Nephron progenitor cell (in vitro differentiated cells): ENCODE data around the gene LPAR2.

Experiments
- DNase-seq: peaks from one replicate; pipeline ENCODE4 v3.0.0; 2021
- H3K27ac Mint-ChIP-seq: 2 replicates; pipeline ENCODE4 v1.8.0; 2021; ENCODE audit warnings: mild to moderate bottlenecking, moderate library complexity, mixed read lengths
- H3K27me3 Mint-ChIP-seq: 2 replicates; pipeline ENCODE4 v1.8.0; 2021; ENCODE audit warnings: mild to moderate bottlenecking, low read depth, mixed read lengths; ENCODE audit not compliant: poor library complexity
- H3K36me3 Mint-ChIP-seq: 2 replicates; pipeline ENCODE4 v1.8.0; 2021; ENCODE audit warnings: low read depth, mixed read lengths
- H3K4me1 Mint-ChIP-seq: 2 replicates; pipeline ENCODE4 v1.8.0; 2021; ENCODE audit warnings: mixed read lengths
- H3K4me3 Mint-ChIP-seq: 2 replicates; pipeline ENCODE4 v1.8.0; 2021; ENCODE audit warnings: mild to moderate bottlenecking, moderate library complexity, mixed read lengths
- H3K9me3 Mint-ChIP-seq: 2 replicates; pipeline ENCODE4 v1.8.0; 2021; ENCODE audit warnings: mild to moderate bottlenecking, moderate library complexity, mixed read lengths
- TF ChIP-seq, protein P1 (sequence below): fragments of 200-600 bp; sonication (generic); IDR thresholded peaks from 2 replicates; pipeline ENCODE4 v1.5.0; 2021; ENCODE audit warnings: antibody characterized with exemption

The LPAR2 gene

DNA sequence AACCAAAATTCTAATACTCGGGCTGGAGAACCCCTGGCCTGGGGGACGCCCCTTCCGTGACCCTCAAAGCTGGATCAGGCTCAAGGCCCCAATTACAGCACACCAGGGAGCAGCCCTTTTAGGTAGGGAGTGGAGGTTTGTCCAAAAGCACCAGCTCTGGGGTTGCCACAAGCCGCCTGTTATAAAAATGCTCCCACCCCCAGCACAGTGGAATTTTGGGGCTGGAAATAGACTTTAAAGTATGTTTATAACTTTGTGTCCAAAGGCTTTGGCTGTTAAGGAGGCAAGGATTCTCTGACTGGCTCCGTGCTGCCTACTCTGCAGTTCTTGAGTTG is 16.0 kb upstream of the LPAR2 start:
- no peaks in the 10 kb centered on the region for H3K9me3 Mint-ChIP-seq
- TF ChIP-seq, protein P1, sequence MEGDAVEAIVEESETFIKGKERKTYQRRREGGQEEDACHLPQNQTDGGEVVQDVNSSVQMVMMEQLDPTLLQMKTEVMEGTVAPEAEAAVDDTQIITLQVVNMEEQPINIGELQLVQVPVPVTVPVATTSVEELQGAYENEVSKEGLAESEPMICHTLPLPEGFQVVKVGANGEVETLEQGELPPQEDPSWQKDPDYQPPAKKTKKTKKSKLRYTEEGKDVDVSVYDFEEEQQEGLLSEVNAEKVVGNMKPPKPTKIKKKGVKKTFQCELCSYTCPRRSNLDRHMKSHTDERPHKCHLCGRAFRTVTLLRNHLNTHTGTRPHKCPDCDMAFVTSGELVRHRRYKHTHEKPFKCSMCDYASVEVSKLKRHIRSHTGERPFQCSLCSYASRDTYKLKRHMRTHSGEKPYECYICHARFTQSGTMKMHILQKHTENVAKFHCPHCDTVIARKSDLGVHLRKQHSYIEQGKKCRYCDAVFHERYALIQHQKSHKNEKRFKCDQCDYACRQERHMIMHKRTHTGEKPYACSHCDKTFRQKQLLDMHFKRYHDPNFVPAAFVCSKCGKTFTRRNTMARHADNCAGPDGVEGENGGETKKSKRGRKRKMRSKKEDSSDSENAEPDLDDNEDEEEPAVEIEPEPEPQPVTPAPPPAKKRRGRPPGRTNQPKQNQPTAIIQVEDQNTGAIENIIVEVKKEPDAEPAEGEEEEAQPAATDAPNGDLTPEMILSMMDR: no peak
- peaks cover 14% of the 10 kb centered on the region for H3K4me1 Mint-ChIP-seq
- peaks cover 10% of the 10 kb centered on the region for H3K27me3 Mint-ChIP-seq
- no peak for DNase-seq
- peak overlapping the region; percentile 95 for H3K4me3 Mint-ChIP-seq
- peak overlapping the region; percentile 81 for H3K27ac Mint-ChIP-seq
- H3K36me3 Mint-ChIP-seq: peaks cover 15% of the 10 kb centered on the region

DNA sequence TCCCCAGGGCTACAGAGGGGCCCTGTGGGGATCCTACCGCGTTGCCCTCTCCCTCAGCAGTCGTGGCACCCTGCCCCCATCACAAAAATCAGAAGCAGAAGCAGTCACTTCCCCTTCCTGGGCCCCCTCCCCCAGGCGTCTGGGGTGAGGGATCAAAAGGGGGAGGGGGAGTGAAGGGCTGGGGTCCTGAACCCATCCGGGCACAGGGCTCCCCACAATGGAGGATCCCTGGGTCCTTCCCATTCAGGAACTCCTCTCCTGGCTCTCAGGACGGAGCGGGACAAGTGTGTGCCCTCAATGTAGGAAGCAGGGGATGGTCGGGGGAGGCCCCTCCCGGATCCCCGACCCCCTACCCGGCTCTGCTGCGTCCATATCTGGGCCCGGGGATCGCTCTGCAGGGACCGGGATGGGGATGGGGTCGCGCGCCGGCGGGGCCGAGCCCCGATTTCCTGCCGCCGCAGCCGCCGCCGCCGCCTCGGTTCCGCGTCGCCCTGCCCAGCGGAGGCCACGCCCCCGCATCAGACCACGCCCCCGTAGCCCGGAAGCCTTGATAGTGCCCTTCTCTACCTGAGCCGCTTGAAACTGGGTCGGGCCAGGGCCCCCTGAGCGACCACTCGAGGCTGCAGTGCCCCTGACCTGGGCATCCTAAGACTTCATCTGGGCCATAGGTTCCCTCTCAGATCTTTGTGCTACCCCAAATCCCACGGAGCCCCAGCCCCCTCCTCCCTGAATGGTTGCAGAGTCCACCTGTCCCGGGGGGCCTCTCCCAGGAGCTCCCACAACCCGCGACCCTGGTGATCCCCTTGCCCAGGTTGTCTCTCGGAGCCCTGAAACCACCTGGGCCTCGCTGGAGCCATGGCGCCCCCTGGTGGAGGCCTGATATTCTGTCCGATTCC is 15.4 kb upstream of the LPAR2 start, which contains the start of gene GMIP:
GMIP (minus strand) TSS at position 500 of the 896 bp plus-strand sequence; CDS start at position 372, 128 bp downstream.
- DNase-seq: peak; percentile 86
- TF ChIP-seq, protein P1: peak; percentile 90
- peaks cover 16% of the 10 kb centered on the region for H3K36me3 Mint-ChIP-seq
- peak within 1 kb of the TSS; percentile 95 for H3K4me3 Mint-ChIP-seq
- peaks cover 14% of the 10 kb centered on the region for H3K4me1 Mint-ChIP-seq
- no peaks in the 10 kb centered on the region for H3K9me3 Mint-ChIP-seq
- peak within 1 kb of the TSS; percentile 81 for H3K27ac Mint-ChIP-seq
- H3K27me3 Mint-ChIP-seq: peaks cover 10% of the 10 kb centered on the region

DNA sequence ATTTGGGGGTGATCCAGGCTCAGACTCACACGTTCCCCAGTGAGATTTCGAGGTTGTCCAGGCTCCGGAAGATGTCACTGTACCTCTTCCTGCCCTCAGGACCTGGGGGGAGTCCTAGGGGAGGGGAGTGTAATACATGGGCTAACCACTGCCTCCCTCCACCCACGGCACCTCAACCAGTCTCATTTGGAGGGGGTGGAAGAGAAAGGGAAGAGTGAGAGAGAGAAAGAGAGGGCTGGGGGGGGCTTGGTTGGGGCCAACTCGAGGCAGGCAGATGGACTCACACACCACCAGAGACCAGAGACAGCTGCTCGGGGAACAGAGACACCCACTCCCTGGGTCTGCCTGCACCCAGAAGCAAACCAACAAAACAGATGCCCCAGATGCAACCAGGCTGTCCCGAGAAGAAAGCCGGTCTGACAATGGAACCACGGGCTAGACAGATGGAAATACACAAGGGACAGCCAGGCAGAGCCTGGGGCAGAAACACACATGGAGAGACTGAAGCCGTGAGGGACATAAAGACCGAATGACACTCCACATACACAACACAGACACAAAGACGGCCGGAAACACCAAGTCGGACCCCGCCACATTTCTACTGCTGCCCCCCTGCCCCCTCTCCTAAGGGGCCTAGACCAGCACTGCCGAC is 14.6 kb upstream of the LPAR2 start:
- Mint-ChIP-seq H3K9me3 (no peaks in the 10 kb centered on the region), H3K36me3 (peaks cover 11% of the 10 kb centered on the region), H3K4me3 (peak overlapping the region; percentile 95), H3K27me3 (peaks cover 10% of the 10 kb centered on the region), H3K27ac (no peak overlapping the region), H3K4me1 (peaks cover 14% of the 10 kb centered on the region)
- no peak for DNase-seq
- TF ChIP-seq, protein P1: no peak

DNA sequence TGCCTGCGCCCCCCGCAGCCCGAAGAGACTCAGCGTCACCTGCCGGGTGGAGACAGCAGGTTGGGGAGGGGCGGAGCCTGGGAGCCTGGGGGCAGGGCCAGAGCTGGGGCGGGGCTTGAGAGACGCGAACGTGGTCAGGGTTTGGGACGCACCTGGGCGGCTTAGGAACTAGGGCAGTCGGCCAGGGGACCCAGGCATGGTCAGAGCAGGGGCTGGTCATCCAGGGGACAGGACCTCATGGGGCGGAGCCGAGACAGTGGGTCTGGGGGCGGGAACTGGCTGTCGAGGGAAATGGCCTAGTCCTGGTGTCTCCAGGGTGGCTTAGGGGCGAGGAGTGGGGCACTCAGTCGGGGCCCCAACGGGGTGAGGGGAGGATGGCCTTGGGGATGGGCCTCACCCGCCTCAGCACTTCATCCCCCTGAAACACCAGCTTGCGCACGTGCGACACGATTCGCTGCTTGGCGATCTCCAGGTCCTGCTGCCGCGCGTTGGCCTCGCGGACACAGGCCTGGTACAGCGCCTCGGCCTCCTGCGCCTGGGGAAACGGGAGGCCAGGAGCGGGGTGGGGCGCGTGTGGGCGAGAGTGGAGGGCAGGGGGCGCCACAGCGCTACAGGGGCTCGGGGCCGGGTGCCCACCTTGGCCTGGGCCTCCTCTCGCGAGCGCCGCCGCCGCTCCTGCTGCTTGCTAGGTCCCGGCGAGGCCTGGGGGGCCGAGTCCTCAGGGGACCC is 9.7 kb upstream of the LPAR2 start:
- H3K36me3 Mint-ChIP-seq: peaks cover 34% of the 10 kb centered on the region
- H3K27ac Mint-ChIP-seq: no peak overlapping the region
- peaks cover 6% of the 10 kb centered on the region for H3K27me3 Mint-ChIP-seq
- peaks cover 16% of the 10 kb centered on the region for H3K4me1 Mint-ChIP-seq
- no peak for DNase-seq
- TF ChIP-seq, protein P1: no peak
- H3K9me3 Mint-ChIP-seq: no peaks in the 10 kb centered on the region
- no peak overlapping the region for H3K4me3 Mint-ChIP-seq

DNA sequence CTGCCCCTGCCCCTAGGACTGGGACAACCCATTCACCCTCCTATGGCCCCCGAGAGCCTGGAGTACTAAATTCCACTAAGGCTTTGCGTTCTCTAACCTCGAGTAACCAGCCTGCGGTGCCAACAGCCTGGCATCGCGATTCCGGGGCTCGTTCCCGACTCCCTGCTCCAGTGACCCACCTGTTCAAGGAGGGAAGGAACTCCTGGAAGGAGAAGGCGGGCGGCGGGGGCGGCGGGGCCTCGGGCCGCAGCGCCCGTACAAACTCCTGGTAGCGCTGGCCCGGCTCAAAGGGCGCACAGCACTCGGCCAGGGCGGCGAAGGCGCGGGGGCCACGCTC is 9.1 kb upstream of the LPAR2 start:
- TF ChIP-seq, protein P1: no peak
- Mint-ChIP-seq H3K27ac (no peak overlapping the region), H3K4me1 (peaks cover 10% of the 10 kb centered on the region), H3K36me3 (peaks cover 36% of the 10 kb centered on the region), H3K27me3 (peaks cover 3% of the 10 kb centered on the region), H3K9me3 (no peaks in the 10 kb centered on the region), H3K4me3 (no peak overlapping the region)
- DNase-seq: no peak
